GM19193 (cell line): ENCODE data around the gene EPHA3.

ENCODE experiments used
- POLR2A ChIP-seq: IDR thresholded peaks from 4 replicates; pipeline ENCODE4 v1.6.1; 2011; ENCODE audit not compliant: insufficient read depth, insufficient read length; ENCODE audit errors: extremely low read depth

Gene EPHA3

DNA sequence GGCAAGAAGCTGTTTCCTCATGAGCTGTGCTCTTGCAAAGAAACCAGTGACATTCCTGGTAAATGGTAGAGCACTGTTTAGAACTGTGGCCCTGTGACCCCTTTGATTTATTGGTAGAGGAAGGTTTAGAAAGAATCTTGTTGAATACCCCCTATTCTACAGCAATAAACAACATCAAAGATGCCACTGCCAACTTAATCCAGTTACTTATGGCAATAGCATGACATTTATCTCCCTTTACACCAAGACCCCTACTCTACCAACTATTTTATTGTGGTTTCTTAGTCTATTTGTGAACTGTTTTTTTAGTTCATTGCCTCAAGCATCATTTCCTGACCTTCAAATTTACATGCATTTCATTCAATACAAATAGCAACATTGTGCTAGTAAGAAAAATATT is 288.6 kb downstream of the EPHA3 start:
- TF ChIP-seq POLR2A: no peak

DNA sequence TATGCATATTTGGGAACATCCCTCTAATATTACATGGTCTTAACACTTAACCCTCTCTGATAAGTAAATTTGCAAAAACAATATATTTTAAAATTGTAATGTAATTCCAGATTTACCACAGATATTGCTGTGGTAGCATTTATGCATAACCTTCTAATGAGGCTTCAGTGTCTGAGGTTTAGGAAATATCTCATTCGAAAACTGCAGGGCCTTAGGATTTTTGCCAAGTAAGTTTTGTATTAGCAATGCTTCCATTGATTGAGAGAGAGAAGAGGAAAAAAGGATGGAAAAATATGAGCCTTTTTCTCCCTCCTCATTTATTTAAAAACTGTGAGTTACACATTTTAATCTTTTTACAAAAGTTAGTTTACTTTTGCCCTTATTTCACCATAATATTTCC is 294.6 kb downstream of the EPHA3 start:
- no peak for TF ChIP-seq POLR2A

DNA sequence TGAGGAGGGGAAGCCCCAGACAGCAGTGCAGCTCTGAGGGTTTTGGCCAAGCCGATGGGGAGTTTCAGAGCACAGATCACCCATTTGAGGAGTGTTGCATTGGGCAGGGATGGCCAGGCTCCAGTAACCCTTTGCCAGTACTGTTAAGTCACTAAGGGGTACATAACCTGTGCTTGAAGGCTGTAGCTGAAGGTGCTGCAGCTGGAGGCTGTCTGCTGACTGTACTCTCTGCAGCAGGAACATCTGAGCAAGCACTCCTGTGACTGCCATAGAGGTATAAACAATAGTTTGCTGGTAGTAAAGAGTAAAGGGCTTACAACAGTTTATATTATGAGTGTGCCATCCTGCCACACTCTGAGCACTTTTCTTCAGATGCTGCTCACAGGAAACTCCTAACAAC is 297.8 kb downstream of the EPHA3 start:
- TF ChIP-seq POLR2A: no peak

DNA sequence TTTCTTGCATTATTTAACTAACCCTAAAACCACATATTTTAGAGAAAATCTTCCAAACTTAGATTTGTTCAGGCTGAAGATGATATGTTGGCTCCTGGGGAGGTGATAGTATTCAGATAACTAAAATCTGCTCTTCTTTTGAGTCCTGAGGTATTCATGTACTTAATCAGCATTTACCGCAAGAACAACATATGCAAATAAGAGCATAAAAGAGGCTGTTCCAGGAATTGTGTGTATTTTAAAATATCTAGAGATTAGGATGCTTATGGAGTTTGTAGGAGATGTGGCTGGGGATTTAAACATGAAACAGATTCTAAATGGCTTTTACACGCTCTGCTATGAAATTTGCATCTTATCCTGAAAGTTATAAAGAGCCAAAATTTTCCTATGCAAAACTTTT is 298.2 kb downstream of the EPHA3 start:
- no peak for TF ChIP-seq POLR2A

GRCh38 chr3:89411201-89411600 is 303.8 kb downstream of the EPHA3 start:
- no peak for TF ChIP-seq POLR2A

- no peak for TF ChIP-seq POLR2A
These were observed 306.8 kb downstream of the EPHA3 start for GRCh38 chr3:89414270-89414669.

- no peak for TF ChIP-seq POLR2A
These were observed 312.3 kb downstream of the EPHA3 start for GRCh38 chr3:89419647-89420241.

- TF ChIP-seq POLR2A: no peak
These were observed 318.6 kb downstream of the EPHA3 start for GRCh38 chr3:89426060-89426459.

DNA sequence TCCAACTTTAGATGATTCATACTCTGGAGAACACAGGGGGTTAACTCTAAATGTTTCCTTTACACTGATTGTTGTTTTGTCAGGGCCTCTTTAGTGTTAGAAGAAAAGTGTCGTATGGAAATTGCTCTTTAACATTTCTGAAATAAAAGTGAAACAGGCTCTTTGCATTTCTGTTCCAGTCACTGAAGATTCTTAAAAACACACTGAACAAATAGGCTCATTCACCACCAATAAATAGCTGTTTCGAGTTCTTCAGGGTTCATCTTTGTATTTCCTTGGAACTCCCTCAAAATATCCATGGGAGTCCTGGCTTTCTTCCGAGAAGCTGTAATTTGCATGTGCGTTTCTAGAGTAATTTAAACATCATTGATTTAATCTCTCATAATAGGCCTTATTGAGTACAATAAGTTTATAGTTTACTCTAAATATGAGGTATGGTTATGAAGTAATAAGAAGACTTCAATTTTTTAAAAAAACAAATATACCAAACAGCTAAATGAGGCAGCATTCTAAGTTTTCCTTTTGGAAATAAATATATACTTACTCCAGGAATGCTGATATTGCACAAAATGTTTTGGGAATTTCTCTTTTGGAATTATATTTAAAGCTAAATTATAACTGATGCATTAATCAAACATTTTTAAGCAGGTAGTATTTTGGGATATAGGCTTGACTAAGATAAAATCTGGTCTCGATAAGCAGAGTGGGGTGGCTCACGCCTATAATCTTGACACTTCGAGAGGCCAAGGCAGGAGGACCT is 327.4 kb downstream of the EPHA3 start:
- TF ChIP-seq POLR2A: no peak

- TF ChIP-seq POLR2A: no peak
These were observed 329.4 kb downstream of the EPHA3 start for GRCh38 chr3:89436846-89437245.

DNA sequence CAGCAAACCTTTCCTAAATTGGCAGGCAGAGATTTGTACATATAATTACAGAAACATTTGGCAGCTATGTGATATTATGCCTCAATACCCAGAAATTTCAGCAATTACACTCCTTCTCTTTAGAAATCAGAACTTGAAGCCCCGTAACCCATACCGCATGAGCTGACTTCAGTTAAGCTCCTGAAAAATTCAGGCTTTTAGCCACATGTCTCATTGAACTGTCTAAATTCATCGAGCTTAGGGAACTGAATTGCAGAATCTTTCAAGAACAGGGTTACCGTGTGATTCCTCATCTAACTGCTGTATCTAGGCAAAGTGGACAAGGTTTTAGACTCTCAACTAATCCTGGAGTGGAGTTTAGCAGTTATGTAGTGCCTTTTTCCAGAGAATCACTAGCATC is 333.0 kb downstream of the EPHA3 start:
- no peak for TF ChIP-seq POLR2A

DNA sequence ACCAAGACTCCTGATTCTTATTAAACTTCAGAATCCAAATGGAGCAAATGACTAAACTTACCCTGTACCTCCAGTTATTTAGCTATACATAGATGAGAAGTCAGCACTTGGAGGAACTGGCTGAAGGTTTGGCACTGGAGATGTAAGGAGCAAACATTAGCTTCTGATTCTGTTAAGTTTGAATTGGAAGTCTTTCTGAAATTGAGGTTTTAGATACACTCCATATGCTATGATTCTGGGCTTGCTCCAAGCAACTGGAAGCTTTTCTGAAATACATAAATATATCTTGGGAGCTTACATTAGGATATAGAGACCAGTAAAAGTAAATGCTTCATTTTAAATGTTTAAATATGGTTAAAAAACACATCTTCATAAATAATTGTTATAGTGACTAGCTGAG is 333.7 kb downstream of the EPHA3 start:
- no peak for TF ChIP-seq POLR2A

GRCh38 chr3:89446593-89446992 is 339.2 kb downstream of the EPHA3 start:
- no peak for TF ChIP-seq POLR2A

- TF ChIP-seq POLR2A: no peak
These were observed 339.8 kb downstream of the EPHA3 start for GRCh38 chr3:89447243-89447642.

DNA sequence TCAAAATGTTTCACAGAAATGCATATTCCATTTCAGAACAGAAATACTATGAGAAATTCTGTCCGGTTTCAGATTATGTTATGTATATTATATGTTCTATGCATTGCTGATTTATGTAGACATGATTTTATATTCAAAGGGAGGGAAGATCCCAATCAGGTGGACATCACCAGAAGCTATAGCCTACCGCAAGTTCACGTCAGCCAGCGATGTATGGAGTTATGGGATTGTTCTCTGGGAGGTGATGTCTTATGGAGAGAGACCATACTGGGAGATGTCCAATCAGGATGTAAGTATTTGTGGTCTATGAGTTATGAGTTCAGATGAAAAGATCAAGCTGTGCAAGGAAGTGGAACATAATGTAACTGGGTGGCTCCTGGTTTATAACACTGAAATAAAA is 341.7 kb downstream of the EPHA3 start:
- no peak for TF ChIP-seq POLR2A

GRCh38 chr3:89452066-89452465 is 344.6 kb downstream of the EPHA3 start:
- no peak for TF ChIP-seq POLR2A
